Measurements from ENCODE around the gene DTWD1.
"Not testable (repeated sequence)": the region's sequence is repeated elsewhere in the genome, so short reads cannot be mapped to it uniquely, and the experiment has no call there.

The DTWD1 gene

DNA sequence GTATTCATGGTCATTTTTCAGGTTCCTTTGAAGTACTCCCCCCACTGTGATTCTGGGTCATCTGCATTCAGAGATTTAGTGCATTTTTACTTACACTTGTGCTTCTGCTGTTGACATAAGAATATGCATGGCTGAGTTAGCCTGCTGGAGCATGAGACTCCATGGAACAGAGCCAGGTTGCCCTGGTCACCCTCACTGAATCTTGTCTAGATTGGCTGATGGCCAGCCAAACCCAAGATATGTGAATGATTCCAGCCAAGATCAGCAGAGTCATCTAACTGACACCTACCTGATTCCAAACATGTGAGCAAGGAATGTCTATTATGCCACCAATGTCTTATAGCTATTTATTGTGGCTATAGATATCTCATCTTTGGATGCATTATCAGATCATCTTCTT lies 25.1 kb downstream of the DTWD1 start:
- no peak for DNase-seq (ENCODE audit: low read depth in 3 of 3)

DNA sequence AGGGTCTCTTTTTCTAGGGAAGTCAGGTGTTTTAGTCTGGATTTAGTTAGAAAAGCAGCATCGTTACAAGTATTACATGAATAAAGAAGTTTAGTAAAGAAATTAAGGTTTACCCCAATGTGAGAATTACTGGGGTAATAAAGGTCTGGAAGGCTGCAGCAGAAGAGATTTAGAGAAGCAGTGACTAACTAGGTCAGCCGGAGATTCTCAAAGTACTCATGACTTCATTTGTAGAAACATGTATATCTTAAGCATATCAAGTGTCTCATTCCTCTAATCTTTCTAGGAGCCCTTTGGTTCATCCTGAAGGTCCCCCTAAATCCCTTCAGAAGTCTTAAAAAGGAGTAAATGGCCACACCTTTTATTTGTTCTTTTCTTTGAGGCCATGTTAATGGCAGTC lies 26.0 kb downstream of the DTWD1 start:
- no peak for DNase-seq (ENCODE audit: low read depth in 3 of 3)

DNA sequence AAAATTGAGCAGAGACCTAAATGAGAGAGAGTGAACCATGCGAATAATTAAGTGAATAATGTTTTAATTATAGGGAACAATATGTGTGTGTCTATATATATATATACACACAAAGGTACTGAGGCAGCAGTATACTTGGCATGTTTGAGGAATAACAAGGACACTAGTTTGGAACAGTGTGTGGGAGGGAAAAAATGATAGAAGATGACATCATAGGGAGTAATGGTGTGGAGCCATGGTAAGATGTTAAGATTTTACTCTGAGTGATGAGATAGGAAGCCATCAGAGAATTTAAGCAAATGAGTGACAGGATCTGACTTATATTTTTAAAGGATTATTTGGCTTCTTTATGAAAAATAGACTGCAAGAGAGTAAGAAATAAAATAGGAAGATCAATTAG lies 29.1 kb downstream of the DTWD1 start:
- DNase-seq (ENCODE audit: low read depth in 3 of 3), result no peak

DNA sequence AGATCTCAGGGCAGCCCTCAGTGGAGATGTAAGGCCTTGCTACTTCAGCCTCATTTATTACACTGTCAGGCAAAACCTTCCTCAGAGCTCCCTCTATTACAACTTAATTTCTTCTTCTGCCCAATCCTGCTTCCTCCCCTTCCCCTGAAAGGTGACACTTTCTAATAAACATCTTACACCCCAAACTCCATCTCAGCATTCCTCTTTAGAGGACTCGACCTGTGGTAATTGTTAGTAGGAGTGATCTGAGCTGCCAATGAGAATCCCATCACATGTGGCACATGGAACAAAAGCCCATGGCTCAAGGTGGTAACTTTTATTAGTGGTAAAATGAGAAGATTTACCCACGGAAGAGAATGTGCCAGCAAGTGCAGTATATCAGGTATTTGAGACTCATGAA lies 29.8 kb downstream of the DTWD1 start:
- no peak for DNase-seq (ENCODE audit: low read depth in 3 of 3)

DNA sequence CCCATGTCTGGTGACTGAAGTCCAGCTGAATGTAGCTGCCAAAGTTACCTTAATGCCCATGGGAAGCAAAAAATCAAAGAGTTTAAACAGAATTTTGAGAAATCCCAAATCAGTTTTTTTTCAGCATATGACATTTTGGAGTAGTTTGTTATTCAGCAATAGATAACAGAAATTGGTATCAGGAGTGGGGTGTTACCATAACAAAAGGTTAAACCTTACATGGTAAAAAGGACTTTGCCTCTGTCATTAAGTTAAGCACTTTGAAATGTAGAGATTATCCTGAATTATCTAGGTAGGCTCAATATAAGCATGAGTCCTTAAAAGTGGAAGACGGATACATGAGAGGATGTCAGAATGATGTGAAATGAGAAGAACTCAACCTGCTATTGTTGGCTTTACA lies 32.1 kb downstream of the DTWD1 start:
- DNase-seq (ENCODE audit: low read depth in 3 of 3), result no peak

DNA sequence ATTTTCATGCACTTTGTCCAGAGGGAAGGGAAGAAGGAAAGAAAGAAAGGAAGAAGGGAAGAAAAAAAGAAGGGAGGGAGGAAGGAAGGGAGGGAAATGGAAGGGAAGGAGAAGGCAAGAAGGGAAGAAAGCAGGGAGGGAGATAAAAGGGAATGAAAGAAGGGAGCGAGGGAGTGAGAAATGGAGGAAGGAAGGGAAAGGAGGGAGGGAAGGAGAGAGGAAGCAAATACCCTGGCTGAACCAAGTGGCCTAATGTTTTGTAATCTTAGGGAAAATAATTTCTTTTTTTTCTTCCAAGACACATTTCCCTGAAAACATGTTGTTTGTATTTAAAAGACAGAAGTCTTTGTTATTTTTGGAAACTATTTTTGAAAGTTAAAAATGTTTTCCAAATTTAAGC lies 35.9 kb downstream of the DTWD1 start:
- no peak for DNase-seq (ENCODE audit: low read depth in 3 of 3)

DNA sequence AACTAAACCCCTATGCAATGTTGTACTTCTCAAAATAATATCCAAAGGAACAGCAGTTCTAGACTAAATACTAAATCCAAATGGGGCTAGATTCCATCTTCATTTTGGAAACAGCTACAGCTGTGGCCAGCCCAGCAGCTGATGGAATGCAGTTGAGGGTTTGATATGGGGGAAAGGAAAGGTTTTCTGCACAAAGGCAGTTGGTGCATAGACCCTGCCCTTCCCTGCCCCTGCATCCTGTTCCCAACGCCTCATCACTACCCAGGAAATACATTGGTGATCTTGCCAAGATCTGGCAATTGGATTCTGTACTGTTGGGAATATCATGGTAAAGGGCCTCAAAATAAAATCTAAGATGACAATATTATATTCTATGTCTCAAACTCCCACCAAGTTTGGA lies 43.9 kb downstream of the DTWD1 start:
- no peak for DNase-seq (ENCODE audit: low read depth in 3 of 3)

DNA sequence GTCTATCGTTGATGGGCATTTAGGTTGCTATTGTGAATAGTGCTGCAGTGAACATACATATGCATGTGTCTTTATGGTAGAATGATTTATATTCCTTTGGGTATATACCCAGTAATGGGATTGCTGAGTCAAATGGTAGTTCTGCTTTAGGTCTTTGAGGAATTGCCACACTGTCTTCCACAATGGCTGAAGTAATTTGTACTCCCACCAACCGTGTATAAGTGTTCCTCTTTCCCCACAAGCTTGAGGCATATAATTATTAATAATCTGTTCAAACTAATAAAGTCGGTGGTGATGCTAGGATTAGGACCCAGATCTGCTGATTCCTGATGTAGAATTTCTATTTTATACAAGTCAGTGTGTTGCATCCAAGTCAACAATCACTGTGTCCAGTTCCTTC lies 45.6 kb downstream of the DTWD1 start:
- not testable (repeated sequence) for DNase-seq (ENCODE audit: low read depth in 3 of 3)

DNA sequence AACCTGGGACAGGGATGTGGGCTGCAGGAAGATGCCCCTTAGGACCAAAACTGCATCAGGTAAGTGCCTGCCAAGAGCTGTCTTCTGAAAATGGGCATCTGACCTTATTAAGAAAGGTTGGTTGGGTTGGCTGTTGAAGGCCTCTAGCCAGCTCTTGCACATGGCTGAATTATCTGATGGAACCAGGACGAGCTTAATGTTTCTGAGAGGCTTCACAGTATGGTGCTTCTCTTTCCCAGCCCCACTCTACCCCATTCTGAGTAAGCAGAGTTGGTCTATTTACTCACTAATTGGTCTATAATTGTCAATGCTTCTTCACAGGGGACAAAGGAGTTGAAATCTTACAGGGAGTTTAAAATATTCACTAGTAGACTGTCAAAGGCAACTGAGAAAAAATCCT lies 48.4 kb downstream of the DTWD1 start:
- no peak for DNase-seq (ENCODE audit: low read depth in 3 of 3)

DNA sequence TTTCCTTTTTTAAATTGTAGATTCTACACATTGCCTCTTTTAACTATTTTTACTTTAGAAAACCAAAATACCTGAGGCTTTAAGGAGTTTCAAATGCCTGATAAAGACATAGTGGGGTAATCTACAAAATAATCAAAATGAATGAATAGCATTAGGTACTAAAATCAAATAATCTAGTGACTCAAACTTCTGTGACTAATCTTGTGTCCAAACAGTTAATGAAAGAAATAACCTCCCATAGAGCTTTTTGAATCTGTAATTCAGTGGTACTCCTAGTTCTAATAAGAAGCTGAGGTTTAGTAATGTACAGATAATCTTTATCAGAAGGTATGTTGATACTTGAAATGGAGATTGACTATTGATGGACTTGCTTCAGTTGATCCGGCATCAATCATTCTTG lies 53.0 kb downstream of the DTWD1 start:
- no peak for DNase-seq (ENCODE audit: low read depth in 3 of 3)

DNA sequence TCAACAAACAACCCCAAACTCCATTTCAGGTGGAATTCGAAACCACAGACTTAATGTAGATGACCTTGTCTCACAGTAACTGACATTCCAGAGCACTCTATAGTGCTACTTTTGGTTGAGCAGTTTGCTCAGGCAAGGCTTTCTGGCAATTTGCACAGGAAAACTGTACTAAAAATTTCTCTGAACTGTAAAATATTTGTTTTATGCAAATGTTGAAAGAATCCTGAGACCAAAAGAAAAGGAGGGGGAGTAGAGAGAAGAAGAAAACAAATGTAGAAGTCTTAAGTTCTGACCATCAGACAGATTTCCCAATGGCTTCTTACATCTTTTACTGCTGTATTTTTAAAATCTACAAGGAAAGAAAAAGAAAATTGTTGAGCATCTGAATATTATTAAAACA lies 53.5 kb downstream of the DTWD1 start:
- DNase-seq (ENCODE audit: low read depth in 3 of 3), result no peak

DNA sequence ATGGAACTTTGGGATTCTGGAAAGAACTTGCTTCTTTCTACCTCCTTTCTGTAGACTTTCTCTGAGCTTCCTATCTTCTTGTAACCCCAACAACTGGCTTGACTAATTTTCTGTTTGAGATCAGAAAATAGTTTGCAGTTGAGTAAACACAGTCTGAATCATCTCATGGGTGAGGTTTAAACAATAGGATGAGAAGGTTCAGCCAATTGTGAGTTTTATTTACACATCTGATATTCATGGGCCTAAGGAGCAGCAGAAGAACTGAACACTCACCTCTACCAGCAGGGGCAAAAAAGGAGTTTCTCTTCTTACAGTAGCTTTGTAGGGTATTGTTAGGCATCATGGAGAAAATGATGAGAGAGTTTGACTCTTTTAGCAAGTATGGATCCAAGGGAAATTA lies 54.2 kb downstream of the DTWD1 start:
- no peak for DNase-seq (ENCODE audit: low read depth in 3 of 3)

DNA sequence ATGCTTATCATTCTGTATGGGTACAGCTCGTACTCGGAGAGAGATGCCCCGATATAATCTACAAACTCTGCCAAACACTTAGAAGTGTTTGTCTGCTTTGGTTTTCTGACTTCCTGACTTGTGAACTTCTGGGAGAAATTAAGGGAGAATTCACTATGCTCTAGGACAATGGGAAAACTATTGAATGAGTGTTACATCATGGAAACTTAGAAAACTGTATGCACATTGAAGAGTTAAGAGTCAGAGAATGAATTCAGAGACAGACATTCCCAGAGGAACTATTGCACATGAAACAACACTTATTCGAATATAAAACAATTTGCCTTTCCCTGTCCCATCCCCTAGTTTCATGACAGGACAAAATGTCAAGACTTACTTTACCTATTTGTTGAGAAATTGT lies 57.8 kb downstream of the DTWD1 start:
- DNase-seq (ENCODE audit: low read depth in 3 of 3), result no peak

DNA sequence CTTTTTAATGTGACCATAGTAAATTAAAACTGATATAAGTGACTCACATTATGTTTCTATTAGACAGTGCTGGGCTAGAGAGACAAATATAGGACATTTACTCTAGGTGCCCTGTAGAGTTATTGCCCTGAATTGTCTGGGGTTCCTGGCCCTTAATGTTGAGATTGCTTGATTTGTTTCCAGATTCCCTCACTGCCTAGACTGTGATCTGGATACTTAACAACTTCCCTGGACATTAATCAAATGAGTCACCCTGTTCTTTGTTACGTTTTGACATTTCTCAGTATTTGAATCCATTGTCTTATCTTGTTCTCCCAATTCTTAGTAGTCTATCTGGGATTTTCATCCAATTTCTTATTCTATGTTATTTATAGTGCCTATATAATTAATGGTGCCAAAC lies 65.8 kb downstream of the DTWD1 start:
- DNase-seq (ENCODE audit: low read depth in 3 of 3), result no peak

DNA sequence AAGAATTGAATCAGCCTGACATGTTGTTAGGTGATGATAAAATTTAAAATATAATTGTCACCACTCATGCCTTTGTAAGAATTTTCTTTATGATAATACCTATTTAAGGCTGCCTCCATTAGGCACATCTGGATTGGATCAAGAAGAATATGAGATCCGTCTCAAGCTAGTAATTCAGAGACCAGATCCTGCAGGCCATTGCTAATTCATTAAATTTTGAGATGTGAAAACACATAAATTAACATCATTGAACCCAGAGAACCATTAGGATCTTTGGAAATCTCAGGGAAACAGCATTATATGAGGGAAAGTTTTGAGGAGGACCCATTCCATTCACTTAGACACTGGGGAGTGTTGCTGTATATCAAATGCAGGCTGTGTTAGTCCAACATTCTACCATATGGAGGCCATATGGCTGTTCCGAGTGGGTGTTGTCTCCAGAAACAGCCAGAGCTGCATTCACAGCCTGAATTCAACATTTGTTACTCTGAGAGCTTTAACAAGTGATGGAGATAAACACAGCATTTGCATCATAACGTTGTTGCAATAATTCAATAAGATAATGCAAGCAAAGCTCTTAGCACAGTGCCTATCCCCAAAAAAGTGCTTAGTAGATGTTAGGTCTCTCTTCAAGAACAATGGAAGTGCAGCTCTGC lies 67.4 kb downstream of the DTWD1 start:
- no peak for DNase-seq (ENCODE audit: low read depth in 3 of 3)

DNA sequence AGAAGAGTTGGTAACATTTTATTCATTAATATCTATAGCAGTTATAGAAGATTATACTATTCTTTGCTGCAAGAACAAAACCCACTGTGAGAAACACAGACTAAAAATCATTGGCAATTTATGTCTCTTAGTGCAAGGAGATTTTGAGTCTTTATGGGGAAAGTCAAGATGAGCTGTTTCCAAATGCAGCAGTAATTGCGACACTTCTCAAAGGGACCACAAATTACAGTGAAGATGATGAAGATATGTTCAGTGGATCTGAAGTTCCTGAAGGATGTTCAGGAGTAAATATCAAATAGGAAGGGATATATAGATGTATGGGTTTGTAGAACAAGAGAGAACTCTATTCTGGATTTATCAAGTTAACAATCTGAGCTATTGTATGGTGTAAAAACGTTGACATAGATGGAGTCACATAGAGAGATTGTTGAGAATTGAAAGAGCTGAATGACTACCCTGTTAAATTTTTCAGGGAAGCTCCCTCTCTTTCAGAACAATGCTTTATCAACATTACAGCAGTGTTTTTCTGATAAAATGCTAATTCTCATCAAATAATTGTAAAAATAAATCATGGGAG lies 71.8 kb downstream of the DTWD1 start:
- DNase-seq (ENCODE audit: low read depth in 3 of 3), result no peak

DNA sequence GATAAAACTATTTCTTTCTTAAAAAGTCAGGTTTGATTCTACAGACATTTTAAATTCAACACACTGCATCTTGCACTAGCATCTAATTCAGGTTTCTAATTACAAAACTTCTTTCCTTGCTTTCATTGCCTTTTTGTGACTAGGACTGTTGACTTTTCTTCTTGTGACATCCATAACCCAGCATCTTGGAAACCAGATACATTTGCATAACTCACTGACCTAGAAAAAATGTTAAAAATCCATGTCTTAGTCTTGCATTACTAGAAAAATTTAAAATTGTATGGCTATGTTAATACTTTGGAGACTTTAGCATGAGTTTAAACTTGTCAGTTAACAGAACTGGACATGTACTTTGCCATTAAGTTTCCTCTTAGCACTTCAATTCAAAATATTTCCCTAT lies 72.7 kb downstream of the DTWD1 start:
- no peak for DNase-seq (ENCODE audit: low read depth in 3 of 3)

DNA sequence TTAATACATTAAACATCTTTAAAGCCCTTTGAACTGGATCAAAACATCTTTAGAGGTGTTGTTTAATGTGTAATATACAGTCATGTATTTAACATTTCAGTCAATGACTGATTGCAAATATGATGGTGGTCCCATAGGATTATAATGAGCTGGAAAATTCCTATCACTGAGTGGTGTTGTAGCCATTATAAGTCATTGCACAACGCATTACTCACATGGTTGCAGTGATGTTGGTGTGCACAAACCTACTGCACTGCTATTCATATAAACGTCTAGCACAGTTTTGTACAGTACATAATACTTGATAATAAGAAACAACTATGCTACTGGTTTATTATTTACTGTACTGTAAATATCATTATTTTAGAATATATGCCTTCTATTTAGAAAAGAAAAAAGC lies 75.6 kb downstream of the DTWD1 start:
- DNase-seq (ENCODE audit: low read depth in 3 of 3), result no peak

DNA sequence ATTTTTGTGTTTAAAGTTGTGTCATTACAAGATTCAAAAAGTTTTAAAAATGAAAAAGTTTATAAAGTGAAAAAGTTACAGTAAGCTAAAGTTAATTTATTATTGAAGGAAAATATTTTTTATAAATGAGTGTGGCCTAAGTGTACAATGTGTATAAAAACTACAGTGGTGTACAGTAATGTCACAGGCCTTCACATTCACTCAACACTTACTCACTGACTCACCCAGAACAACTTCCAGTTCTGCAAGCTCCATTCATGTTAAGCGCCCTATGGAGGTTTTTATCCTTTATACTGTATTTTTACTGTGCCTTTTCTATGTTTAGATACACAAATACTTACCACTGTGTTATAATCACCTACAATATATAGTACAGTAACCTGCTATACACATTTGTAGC lies 76.3 kb downstream of the DTWD1 start:
- DNase-seq (ENCODE audit: low read depth in 3 of 3), result no peak

DNA sequence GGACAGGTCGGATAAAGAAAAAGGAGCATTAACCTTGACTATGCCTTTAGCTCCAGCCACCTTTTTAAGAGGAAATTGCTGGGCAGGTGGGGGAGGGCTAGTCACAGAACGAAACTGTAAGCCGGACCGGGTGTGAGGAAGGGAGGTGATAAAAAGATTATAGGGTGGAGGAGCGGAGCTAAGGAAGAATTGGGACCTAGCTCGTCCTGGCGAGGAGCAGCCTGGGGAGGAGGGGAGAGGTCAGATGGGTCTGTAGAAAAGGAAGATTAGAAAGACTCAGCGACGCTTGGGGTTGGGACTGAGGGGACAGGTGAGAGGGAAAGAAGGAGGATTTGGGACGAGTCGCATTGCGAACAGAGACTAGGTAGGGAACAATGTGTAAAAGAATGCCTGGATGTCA lies 82.1 kb downstream of the DTWD1 start:
- not testable (repeated sequence) for DNase-seq (ENCODE audit: low read depth in 3 of 3)
